NCI-H748 (cell line): ENCODE measurements around the gene MCM6.
A peak's percentile ranks its signal among the peaks of the same experiment; 100 is the strongest.
"Not testable (repeated sequence)": the region's sequence is repeated elsewhere in the genome, so short reads cannot be mapped to it uniquely, and the experiment has no call there.

Source experiments
- DNase-seq: peaks from one replicate; lab custom pipeline; 2025; ENCODE audit not compliant: unreplicated experiment; lab: John Stamatoyannopoulos, UW

MCM6 gene

GRCh38 chr2:135822855-135823254 is 53.4 kb downstream of the MCM6 start:
- no peak for DNase-seq

- no peak for DNase-seq
Observed at GRCh38 chr2:135821190-135821589, 55.1 kb downstream of the MCM6 start.

GRCh38 chr2:135820003-135820618 is 56.1 kb downstream of the MCM6 start:
- DNase-seq, result peak; percentile 2

- peak; percentile 15 for DNase-seq
Observed at GRCh38 chr2:135818937-135819610, 57.2 kb downstream of the MCM6 start.

GRCh38 chr2:135817951-135818350 is 58.3 kb downstream of the MCM6 start:
- DNase-seq, result no peak

- no peak for DNase-seq
Observed at GRCh38 chr2:135817466-135817865, 58.8 kb downstream of the MCM6 start.

- no peak for DNase-seq
Observed at GRCh38 chr2:135815269-135815668, 61.0 kb downstream of the MCM6 start.

- no peak for DNase-seq
Observed at GRCh38 chr2:135812907-135813511, 63.2 kb downstream of the MCM6 start.

- DNase-seq, result not testable (repeated sequence)
Observed at GRCh38 chr2:135807874-135808273, 68.4 kb downstream of the MCM6 start.

- DNase-seq, result no peak
Observed at GRCh38 chr2:135803278-135803677, 73.0 kb downstream of the MCM6 start.

- DNase-seq, result no peak
Observed at GRCh38 chr2:135802350-135802749, 73.9 kb downstream of the MCM6 start.

GRCh38 chr2:135800513-135801460 is 75.5 kb downstream of the MCM6 start:
- DNase-seq, result no peak

GRCh38 chr2:135799738-135800137 is 76.5 kb downstream of the MCM6 start:
- no peak for DNase-seq

- no peak for DNase-seq
Observed at GRCh38 chr2:135798762-135799161, 77.5 kb downstream of the MCM6 start.

- no peak for DNase-seq
Observed at GRCh38 chr2:135798275-135798705, 78.0 kb downstream of the MCM6 start.

GRCh38 chr2:135797497-135798274 is 78.6 kb downstream of the MCM6 start:
- peak; percentile 60 for DNase-seq

GRCh38 chr2:135796606-135797005 is 79.6 kb downstream of the MCM6 start:
- no peak for DNase-seq

GRCh38 chr2:135795641-135796040 is 80.6 kb downstream of the MCM6 start:
- DNase-seq, result not testable (repeated sequence)

- DNase-seq, result no peak
Observed at GRCh38 chr2:135792401-135793150, 83.7 kb downstream of the MCM6 start.
